Dendritic cell treated with granulocyte-macrophage colony-stimulating factor and Interleukin-4, amounts not matched to agents 40 ng/mL and 50 ng/mL, for 4 days (primary cell): ENCODE measurements around the gene CACNA2D4.

Experiments used
- H3K27ac Mint-ChIP-seq: one replicate; pipeline ENCODE4 v1.8.0; 2022; ENCODE audit warnings: mild to moderate bottlenecking, mixed read lengths
- H3K27me3 Mint-ChIP-seq: one replicate; pipeline ENCODE4 v1.8.0; 2022; ENCODE audit warnings: mild to moderate bottlenecking, mixed read lengths
- H3K36me3 Mint-ChIP-seq: one replicate; pipeline ENCODE4 v1.8.0; 2022; ENCODE audit warnings: low read depth, mixed read lengths
- H3K4me1 Mint-ChIP-seq: one replicate; pipeline ENCODE4 v1.8.0; 2022; ENCODE audit warnings: low read depth, mixed read lengths
- H3K4me3 Mint-ChIP-seq: one replicate; pipeline ENCODE4 v1.8.0; 2022; ENCODE audit warnings: mild to moderate bottlenecking, moderate library complexity, mixed read lengths
- H3K9me3 Mint-ChIP-seq: one replicate; pipeline ENCODE4 v1.8.0; 2022; ENCODE audit warnings: mixed read lengths
- intact Hi-C: fragments of 100-400 bp; cut with micrococcal nuclease; formaldehyde crosslinking; loops from one replicate; pipeline ENCODE4 v1.15.0; 2022

CACNA2D4 gene

GRCh38 chr12:1882405-1882804 lies 36.0 kb downstream of the CACNA2D4 start:
- Mint-ChIP-seq H3K36me3 (no peaks in the 10 kb centered on the region), H3K9me3 (no peaks in the 10 kb centered on the region), H3K27me3 (peaks cover 1% of the 10 kb centered on the region), H3K4me1 (peaks cover 8% of the 10 kb centered on the region), H3K27ac (no peak overlapping the region), H3K4me3 (no peak overlapping the region)
- intact Hi-C loops = no loop called here

- no peaks in the 10 kb centered on the region for H3K36me3 Mint-ChIP-seq
- peaks cover 1% of the 10 kb centered on the region for H3K27me3 Mint-ChIP-seq
- intact Hi-C loops = no loop called here
- no peak overlapping the region for H3K27ac Mint-ChIP-seq
- H3K4me3 Mint-ChIP-seq = no peak overlapping the region
- H3K4me1 Mint-ChIP-seq = peaks cover 8% of the 10 kb centered on the region
- H3K9me3 Mint-ChIP-seq = no peaks in the 10 kb centered on the region
Observed at GRCh38 chr12:1881936-1882335, 36.5 kb downstream of the CACNA2D4 start.

GRCh38 chr12:1881301-1881700 lies 37.2 kb downstream of the CACNA2D4 start:
- Mint-ChIP-seq H3K9me3 (no peaks in the 10 kb centered on the region), H3K4me1 (peaks cover 8% of the 10 kb centered on the region), H3K4me3 (no peak overlapping the region), H3K36me3 (no peaks in the 10 kb centered on the region), H3K27ac (no peak overlapping the region), H3K27me3 (no peaks in the 10 kb centered on the region)
- intact Hi-C loops = no loop called here

- H3K4me3 Mint-ChIP-seq = no peak overlapping the region
- intact Hi-C loops = no loop called here
- peaks cover 8% of the 10 kb centered on the region for H3K4me1 Mint-ChIP-seq
- no peaks in the 10 kb centered on the region for H3K36me3 Mint-ChIP-seq
- no peak overlapping the region for H3K27ac Mint-ChIP-seq
- no peaks in the 10 kb centered on the region for H3K27me3 Mint-ChIP-seq
- H3K9me3 Mint-ChIP-seq = no peaks in the 10 kb centered on the region
Observed at GRCh38 chr12:1880876-1881275, 37.6 kb downstream of the CACNA2D4 start.

- Mint-ChIP-seq H3K36me3 (no peaks in the 10 kb centered on the region), H3K27ac (no peak overlapping the region), H3K4me1 (peaks cover 8% of the 10 kb centered on the region), H3K9me3 (no peaks in the 10 kb centered on the region), H3K4me3 (no peak overlapping the region), H3K27me3 (no peaks in the 10 kb centered on the region)
- intact Hi-C loops = no loop called here
Observed at GRCh38 chr12:1880153-1880845, 38.2 kb downstream of the CACNA2D4 start.

GRCh38 chr12:1879633-1880032 lies 38.8 kb downstream of the CACNA2D4 start:
- no peak overlapping the region for H3K27ac Mint-ChIP-seq
- H3K36me3 Mint-ChIP-seq = no peaks in the 10 kb centered on the region
- no peak overlapping the region for H3K4me3 Mint-ChIP-seq
- no peaks in the 10 kb centered on the region for H3K27me3 Mint-ChIP-seq
- intact Hi-C loops = no loop called here
- H3K9me3 Mint-ChIP-seq = no peaks in the 10 kb centered on the region
- H3K4me1 Mint-ChIP-seq = peaks cover 8% of the 10 kb centered on the region

GRCh38 chr12:1878695-1879094 lies 39.8 kb downstream of the CACNA2D4 start:
- Mint-ChIP-seq H3K27ac (no peak overlapping the region), H3K4me3 (no peak overlapping the region), H3K27me3 (peaks cover 2% of the 10 kb centered on the region), H3K9me3 (no peaks in the 10 kb centered on the region), H3K36me3 (no peaks in the 10 kb centered on the region), H3K4me1 (peaks cover 8% of the 10 kb centered on the region)
- intact Hi-C loops = no loop called here

GRCh38 chr12:1878214-1878613 lies 40.2 kb downstream of the CACNA2D4 start:
- Mint-ChIP-seq H3K4me3 (no peak overlapping the region), H3K9me3 (no peaks in the 10 kb centered on the region), H3K27ac (no peak overlapping the region), H3K4me1 (peaks cover 3% of the 10 kb centered on the region), H3K27me3 (peaks cover 2% of the 10 kb centered on the region), H3K36me3 (no peaks in the 10 kb centered on the region)
- intact Hi-C loops = no loop called here

GRCh38 chr12:1877169-1877878 lies 41.1 kb downstream of the CACNA2D4 start:
- Mint-ChIP-seq H3K4me3 (no peak overlapping the region), H3K27me3 (peaks cover 4% of the 10 kb centered on the region), H3K4me1 (no peaks in the 10 kb centered on the region), H3K36me3 (no peaks in the 10 kb centered on the region), H3K9me3 (no peaks in the 10 kb centered on the region), H3K27ac (no peak overlapping the region)
- intact Hi-C loops = no loop called here

GRCh38 chr12:1876086-1876485 lies 42.4 kb downstream of the CACNA2D4 start:
- H3K4me1 Mint-ChIP-seq = no peaks in the 10 kb centered on the region
- no peak overlapping the region for H3K4me3 Mint-ChIP-seq
- H3K36me3 Mint-ChIP-seq = no peaks in the 10 kb centered on the region
- H3K9me3 Mint-ChIP-seq = peaks cover 5% of the 10 kb centered on the region
- H3K27ac Mint-ChIP-seq = no peak overlapping the region
- H3K27me3 Mint-ChIP-seq = peaks cover 4% of the 10 kb centered on the region
- intact Hi-C loops = no loop called here

GRCh38 chr12:1875608-1876007 lies 42.8 kb downstream of the CACNA2D4 start:
- peaks cover 4% of the 10 kb centered on the region for H3K27me3 Mint-ChIP-seq
- intact Hi-C loops = no loop called here
- no peak overlapping the region for H3K4me3 Mint-ChIP-seq
- H3K9me3 Mint-ChIP-seq = peaks cover 10% of the 10 kb centered on the region
- H3K36me3 Mint-ChIP-seq = no peaks in the 10 kb centered on the region
- H3K27ac Mint-ChIP-seq = no peak overlapping the region
- H3K4me1 Mint-ChIP-seq = no peaks in the 10 kb centered on the region

GRCh38 chr12:1873531-1874510 lies 44.6 kb downstream of the CACNA2D4 start:
- intact Hi-C loops = no loop called here
- Mint-ChIP-seq H3K4me1 (no peaks in the 10 kb centered on the region), H3K36me3 (no peaks in the 10 kb centered on the region), H3K27me3 (peaks cover 13% of the 10 kb centered on the region), H3K4me3 (no peak overlapping the region), H3K27ac (no peak overlapping the region), H3K9me3 (peaks cover 17% of the 10 kb centered on the region)

GRCh38 chr12:1872448-1872847 lies 46.0 kb downstream of the CACNA2D4 start:
- Mint-ChIP-seq H3K4me3 (no peak overlapping the region), H3K9me3 (peaks cover 28% of the 10 kb centered on the region), H3K27me3 (peaks cover 14% of the 10 kb centered on the region), H3K36me3 (no peaks in the 10 kb centered on the region), H3K27ac (no peak overlapping the region), H3K4me1 (no peaks in the 10 kb centered on the region)
- intact Hi-C loops = no loop called here

GRCh38 chr12:1872001-1872400 lies 46.5 kb downstream of the CACNA2D4 start:
- Mint-ChIP-seq H3K9me3 (peaks cover 30% of the 10 kb centered on the region), H3K27me3 (peaks cover 17% of the 10 kb centered on the region), H3K27ac (no peak overlapping the region), H3K36me3 (no peaks in the 10 kb centered on the region), H3K4me1 (no peaks in the 10 kb centered on the region), H3K4me3 (no peak overlapping the region)
- intact Hi-C loops = no loop called here
